Measurements from ENCODE around the gene ZFP36L1.

ZFP36L1 gene

DNA sequence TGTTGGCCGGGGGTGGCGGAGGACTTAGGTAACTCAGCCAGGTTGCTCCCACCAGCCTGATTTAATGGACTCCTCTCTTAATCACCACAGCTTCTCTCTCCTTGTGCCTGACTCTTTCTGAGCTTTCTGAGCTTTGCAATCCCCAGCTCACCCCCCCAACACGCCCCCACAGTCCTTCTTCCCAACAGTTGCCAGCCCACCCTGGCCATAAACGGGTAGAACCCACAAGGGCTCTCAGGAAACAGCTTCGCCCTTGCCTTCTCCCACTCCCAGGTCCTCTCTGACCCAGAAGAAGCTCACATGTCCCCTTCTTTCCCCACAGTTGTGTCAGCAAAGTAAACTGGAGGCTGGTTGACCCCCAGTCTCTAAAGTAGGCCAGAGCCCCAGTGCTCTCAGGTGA lies 32.9 kb downstream of the ZFP36L1 start:
- DNase-seq, result no peak

DNA sequence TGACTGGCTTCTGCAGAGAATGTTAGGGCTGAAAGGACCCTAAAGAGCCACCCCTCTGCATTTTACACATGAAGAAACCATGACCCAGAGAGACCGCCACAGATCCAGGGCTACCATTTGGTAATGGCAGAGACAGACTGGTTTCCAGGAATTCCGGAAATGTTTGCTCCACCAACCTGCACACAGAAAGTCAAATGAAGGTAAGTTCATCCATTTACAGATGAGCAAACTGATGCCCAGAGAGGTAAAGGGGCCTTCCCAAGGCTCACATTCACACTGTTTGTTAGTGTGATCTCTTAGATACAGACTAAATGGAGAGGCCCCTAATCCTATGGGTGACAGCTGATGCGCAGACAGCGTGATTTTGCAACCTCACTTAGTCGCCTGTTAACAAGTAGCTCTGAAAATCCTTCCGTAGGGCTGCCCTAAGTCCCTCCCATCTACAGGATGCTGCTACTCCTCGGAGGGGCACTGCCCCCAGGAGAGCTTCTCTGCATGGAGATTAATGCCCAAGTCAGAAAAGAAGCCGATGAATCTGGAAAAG lies 33.8 kb downstream of the ZFP36L1 start:
- no peak for DNase-seq

DNA sequence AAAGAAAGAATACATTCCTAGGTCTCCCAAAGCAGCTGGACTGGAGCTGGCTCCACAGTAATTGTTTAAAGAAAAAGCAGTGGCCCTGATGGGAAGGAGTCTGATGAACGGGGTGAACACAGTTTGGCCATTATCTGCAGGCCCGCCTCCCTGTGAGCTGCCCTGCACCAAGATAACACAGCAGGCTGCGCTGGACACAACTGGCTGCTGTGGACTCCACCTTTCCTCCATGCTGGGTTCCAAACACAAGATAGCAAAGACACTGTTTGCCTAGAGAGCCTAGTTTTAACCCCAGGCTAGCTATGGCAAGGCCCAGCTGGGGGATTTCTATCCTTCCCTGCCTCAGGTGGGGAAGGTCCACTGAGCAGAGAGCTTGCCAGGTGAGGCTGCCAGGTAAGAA lies 34.6 kb downstream of the ZFP36L1 start:
- DNase-seq, result no peak

DNA sequence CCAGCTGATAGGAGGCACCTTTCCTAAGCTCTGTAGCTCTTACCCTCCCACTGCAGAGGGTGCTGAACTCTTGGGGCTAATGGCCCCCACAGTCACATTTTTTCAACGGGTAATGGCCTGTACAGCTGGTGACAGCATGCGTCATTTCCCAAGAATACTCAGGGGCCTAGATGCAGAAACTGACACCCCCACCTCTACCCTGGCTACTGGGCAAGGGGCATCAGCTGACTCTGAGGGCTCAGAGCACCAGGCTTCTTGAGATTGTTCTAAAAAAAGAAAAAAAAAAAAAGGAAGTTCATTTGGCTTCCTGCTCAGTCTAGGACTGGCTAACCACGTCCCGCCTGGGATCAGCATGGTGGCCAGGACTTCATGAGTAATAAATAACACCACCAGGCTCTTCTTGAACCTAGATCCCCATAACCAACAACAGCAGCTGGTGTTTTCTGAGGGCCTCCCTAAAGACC lies 35.2 kb downstream of the ZFP36L1 start:
- DNase-seq, result no peak

DNA sequence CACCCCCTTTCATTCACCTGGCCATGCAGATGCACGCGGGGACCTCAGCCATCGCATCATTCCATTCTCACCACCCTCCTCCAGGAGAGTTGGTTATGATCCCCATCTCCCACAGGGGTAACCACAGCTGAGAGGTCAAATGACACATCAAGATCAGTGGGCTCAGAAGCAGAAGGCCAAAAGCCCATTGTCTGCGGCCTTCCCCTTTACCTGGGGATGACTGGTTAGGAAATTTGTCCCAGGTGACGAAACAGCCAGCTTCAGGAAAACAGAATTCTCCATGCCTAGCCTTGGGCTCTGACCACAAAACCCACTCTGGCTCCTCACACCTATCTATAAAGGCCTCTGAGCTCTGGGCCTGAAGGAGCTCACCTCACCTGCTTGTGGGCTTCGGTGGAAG lies 36.1 kb downstream of the ZFP36L1 start:
- no peak for DNase-seq

DNA sequence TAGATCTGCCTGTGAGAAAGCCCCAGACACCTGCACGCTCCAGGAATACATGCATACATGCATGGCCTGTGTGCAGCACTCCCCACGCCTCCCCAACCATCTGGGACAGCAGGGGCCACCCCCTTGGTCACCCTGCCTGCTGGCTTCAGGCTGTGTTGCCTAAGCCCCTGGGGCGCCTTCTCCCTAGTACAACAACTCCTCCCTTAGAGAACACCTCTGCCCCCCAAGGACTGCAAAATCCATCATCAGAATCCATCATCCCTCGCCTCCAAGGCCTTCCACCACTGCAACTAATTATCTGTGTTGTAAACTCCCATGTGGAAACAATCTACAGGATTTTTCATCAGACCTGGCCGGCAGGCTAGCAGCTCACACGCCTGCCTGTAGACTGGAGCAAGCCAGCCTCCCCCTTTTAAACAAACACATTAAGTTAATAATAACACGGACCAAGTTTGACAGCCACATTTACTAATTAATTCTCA lies 36.8 kb downstream of the ZFP36L1 start:
- no peak for DNase-seq

DNA sequence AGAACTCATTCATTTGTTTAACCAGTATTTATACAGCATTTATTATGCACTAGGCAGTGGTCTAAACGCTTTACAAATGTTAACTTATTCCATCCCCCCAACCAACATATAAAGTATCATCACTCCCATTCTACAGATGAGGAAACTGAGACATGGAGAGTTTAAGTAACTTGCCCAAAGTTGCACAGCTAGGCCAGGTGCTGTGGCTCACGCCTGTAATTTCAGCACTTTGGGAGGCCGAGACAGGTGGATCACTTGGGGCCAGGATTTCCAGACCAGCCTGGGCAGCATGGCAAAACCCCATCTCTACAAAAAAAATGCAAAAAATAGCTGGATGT lies 37.9 kb downstream of the ZFP36L1 start:
- DNase-seq, result no peak

DNA sequence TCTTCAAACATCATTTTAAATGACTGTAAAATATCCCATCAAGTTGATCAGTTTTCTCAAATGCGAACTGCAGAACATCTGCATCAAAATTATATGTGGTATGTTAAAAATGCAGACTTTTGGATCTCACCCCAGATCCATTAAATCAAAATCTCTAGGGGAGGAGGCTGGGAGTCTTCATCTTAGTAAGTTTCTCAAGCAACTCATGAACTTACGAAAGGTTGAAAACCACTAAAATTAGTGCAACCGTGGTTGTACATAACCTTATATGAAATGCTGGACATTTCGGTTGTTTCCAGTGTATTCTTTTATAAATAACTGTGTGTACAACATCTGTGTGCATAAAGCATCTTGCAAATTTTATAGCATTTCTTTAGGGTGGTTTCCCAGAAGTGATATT lies 39.2 kb downstream of the ZFP36L1 start:
- DNase-seq, result no peak

DNA sequence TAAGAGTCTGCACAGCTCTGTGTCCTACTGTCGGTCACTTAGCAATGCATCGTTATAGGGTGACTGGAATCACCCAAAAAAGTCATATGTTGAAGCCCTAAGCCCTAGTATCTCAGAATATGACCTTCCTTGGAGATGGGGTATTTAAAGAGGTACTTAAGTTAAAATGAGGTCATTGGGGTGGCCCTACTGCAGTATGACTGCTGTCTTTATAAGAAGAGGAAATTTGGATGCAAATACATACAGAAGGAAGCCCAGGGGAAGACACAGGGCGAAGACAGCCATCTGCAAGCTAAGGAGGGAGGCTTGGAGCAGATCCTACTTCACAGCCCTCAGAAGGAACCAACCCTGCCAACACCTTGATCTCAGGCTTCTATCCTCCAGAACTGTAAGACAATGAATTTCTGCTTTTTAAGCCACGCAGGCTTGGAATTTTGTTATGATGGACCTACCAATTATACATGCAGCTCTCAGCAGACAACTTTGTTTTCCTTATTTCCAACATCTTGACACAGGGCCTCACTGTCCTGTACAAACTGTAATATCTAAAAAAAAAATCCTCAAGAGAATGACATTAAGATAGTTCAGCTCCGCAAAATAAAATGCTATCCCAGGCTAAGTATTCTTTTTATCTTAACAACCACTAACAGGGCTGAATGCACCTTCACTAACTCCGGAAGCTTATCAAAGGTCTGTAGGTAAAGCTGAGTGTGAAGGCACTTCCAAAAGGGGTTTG lies 40.4 kb downstream of the ZFP36L1 start:
- no peak for DNase-seq

DNA sequence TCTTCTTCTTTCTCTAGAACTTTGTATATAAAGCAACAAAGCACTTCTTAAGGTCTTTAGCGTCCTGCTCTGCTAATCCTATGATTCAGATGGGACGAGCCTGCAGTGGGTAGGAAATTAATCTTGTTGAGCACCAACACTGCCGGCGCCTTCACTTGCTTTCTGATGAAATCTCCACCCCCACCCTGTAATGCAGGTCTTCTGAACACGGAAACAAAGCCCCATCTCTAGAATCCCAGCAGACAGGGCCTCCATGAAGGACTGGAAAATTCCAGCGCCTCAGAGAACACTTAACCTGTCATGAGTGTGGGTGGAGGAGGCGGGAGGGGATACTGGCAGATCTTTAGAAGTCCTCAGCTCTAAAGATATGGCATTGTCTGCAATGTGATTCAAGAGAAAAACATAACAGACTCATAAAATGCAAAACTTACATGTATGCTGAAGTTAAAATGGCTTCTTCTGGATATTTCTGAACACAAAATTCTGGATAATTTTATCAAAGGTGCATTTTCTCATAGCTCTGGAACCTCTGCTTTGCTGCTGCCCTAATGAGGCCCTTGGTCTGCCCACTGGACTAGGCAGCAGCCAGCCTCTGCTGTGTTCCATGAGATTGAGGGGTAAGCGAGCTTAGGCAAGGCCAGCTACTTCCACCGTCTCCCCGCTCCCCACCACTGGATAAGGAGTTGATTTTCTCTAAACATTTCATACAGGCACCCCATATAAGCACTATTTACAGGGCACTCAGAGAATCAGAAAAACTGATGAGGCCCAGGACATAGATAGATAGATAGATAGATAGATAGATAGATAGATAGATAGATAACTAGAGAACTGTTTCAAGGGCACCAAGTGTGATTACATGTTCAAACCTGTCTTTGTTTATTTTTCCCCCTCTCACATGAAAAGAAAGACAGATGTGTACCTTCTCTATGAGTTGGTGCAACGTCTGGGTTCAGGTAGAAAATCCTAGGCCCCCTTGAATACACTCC lies 43.1 kb downstream of the ZFP36L1 start:
- DNase-seq, result no peak

DNA sequence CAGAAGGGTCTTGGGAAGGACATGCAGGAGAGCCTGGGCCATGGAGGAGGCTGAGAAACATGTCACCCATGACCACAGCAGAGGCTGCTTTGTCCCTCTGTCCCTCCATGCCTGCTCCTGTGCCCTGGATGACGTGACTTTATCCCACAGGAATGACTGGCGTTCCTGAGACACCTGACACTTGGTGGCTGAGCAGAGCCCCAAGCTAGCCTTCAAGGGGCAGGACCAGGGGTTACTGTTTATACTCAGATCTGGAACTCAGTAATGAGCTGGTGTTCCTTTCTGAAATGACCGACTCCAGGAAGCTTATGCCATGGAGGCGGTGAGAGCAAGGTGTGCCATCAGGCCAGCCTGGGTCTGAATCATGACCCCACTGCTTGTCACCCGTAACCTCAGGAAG lies 44.2 kb downstream of the ZFP36L1 start:
- no peak for DNase-seq

DNA sequence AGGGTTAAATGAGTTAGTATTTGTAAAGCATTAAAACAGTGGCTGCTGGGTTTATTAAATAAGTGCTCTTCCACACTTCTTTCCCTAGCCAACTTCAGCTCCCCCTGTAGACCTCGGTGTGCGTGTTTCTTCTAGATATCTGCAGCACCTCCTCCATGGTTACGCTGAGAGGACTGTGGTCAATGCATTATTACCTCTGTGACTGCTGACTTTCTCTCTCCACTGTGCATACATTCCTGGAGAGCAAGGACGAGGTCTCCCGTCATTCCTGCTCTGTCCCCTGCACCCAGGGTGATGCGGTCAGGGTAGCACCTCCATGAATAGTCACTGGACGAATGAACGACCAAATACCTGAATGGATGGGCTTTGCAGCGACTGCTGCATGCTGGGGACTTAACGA lies 44.6 kb downstream of the ZFP36L1 start:
- DNase-seq, result no peak

DNA sequence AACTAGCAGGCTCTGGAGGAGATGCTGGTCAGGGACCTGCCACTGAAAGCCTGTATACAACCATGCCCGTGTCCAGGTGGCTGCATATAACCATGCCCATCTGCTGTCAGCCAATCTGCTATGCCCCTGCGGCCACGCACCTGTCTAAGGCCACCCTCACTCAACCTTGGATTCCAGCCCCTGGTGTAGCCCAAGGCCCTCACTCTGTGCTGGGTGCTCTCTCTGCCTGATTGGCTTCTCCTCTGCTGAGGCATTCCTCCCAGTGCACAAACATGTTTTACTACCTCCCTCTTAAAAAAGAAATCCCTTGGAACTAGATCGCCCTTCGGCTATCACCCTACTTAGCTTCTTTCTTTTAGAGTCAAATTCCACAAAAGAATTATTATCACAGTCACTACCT lies 45.5 kb downstream of the ZFP36L1 start:
- no peak for DNase-seq

DNA sequence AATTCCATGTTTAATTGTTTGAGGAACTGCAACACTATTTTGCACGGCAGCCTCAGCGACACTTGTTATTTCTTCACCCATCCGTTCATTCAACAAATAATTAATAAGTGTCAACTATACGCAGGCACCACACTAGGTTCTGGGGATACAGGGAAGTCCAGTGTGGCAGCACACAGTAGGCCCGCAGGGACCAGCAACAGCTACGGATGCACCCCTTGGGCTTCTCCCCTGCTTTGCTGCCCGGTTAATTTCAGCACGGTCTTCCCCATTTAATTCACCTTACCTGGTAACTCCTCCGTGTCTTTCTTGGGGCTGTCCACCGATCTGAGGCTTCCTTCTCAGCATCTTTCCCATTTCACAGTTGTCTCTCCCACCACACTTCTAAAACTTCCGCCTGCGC lies 48.3 kb downstream of the ZFP36L1 start:
- no peak for DNase-seq

DNA sequence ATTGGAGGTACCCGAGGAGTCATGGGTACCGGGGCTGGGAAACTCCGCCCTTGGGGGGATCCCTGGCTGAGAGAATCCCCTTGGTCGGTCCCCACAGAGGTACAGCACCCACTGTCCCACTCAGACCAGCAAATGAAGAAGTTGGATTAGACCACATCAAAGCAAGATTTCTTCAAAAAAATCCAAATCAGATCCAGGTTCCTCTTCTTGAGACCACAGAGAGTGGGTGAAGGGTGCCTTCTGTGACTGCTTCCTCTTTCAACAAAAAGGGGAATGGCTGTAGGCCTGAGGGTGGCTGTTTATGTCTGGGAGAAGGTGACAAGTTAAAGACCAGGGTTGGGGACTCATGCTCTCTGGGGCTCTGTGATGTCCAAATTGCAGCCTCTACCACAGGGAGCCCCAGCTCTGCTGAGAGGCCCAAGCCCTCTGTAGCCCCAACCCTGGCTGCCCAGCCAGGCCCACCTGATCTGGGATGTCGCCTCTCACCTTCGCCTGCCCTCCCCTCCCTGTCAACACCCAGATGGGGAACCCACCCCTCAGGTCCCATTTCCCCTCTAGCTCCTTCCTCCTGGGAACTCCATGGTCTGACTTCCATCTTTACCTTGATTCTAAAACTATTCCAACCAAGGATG lies 50.9 kb downstream of the ZFP36L1 start:
- DNase-seq, result no peak

DNA sequence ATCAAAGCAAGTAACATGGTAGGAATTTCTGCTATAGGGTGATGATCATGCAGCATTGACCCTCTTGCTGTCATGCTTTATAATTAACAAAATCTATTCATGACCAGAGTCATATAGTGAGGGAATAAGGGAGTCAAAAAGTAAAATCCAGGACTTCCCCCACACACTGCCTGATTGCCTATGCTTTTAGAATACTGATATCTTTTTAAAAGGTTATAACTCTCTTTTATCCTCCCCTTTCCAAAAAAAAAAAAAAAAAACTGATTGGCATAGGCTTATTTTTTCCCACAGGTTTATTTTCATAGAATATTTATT lies 51.4 kb downstream of the ZFP36L1 start:
- no peak for DNase-seq

DNA sequence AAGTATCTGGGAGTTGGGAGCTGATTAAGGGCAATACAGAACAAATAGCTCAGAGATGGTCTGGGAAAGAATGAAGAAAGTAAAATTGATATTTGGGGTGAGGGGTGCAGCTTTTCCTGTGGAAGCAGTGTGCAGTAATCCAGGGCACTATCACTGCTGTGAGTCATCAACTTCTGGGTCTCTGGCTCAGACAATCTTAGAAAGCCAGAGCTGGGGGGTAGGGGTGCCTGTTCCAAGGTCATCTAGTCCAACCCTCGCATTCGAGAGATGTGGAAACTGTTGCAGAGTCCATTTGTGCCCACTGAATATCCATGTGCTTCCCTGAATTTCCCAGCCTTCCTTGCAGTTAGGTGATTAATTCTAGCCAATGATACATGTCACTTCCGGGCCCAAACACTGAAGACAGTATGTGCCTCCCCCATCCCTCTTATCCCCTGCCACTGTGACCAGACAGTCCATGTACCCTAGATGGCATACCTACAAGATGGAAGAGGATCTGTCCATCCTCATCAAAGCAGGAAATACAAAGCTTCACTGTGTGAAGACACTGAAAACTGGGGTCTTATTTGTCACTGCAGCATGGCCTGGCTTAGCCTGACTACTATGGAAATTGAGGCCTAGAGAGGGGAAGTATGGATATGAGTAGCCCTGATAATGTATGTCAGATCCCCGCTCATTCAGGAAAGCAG lies 51.9 kb downstream of the ZFP36L1 start:
- no peak for DNase-seq

DNA sequence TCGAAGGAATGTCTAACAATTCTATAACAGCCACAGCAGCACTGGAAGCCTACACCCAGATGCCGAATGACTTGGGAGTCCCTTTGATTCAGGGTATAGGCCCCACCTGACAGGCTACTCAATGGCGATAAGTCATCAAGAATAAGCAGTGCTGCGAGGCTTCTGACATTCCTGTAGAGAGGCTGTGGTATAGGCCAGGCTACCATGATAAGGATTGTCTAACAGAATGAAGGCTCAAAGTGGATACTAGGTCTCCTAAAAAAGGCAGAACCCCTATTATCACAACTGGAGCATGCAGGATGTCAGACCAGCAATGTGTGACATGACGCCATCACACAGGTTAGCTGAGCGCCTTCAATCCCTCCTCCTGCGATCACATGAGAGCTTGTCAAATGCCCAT lies 53.2 kb downstream of the ZFP36L1 start:
- no peak for DNase-seq

DNA sequence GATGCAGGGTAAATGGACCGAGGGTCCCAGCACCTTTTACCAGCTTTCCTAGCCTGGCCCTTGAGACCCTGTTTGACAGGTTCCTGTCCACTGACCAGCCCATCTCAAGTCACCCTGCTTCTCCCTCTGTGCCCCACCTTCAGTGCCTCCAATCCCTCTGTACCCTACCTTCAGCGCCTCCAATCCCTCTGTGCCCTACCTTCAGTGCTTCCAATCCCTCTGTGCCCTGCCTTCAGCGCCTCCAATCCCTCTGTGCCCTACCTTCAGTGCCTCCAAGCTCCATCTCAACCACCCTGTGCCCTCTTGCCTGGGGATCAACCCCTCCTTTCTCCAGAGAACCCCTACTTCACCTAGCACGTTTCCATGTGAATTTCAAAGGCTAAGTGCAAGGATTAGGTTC lies 54.3 kb downstream of the ZFP36L1 start:
- DNase-seq, result no peak

Data from NCI-H524 treated with DMSO at 0.1 percent for 48 hours (cell line).